ENCODE results near the gene HOXA4. TPM values are rescaled to one million over a fixed set of nuclear protein-coding genes. Genes with fewer than 3 reads are reported as not detected.

HOXA4 gene
- total RNA-seq, 1 donor from 2014 or later = 0.31 TPM

- DNase-seq (ENCODE audit: low spot score) = no peak
- H3K9me3 Mint-ChIP-seq (ENCODE audit: unreplicated experiment) = no peaks in the 10 kb centered on the region
- TF ChIP-seq, protein P1, sequence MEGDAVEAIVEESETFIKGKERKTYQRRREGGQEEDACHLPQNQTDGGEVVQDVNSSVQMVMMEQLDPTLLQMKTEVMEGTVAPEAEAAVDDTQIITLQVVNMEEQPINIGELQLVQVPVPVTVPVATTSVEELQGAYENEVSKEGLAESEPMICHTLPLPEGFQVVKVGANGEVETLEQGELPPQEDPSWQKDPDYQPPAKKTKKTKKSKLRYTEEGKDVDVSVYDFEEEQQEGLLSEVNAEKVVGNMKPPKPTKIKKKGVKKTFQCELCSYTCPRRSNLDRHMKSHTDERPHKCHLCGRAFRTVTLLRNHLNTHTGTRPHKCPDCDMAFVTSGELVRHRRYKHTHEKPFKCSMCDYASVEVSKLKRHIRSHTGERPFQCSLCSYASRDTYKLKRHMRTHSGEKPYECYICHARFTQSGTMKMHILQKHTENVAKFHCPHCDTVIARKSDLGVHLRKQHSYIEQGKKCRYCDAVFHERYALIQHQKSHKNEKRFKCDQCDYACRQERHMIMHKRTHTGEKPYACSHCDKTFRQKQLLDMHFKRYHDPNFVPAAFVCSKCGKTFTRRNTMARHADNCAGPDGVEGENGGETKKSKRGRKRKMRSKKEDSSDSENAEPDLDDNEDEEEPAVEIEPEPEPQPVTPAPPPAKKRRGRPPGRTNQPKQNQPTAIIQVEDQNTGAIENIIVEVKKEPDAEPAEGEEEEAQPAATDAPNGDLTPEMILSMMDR (IDR thresholded peaks at IDR 0.05; ENCODE audit: unreplicated experiment) = no peak
- no peak overlapping the region for H3K4me3 Mint-ChIP-seq (ENCODE audit: unreplicated experiment)
- H3K27ac Mint-ChIP-seq (ENCODE audit: unreplicated experiment) = no peak overlapping the region
- peaks cover 37% of the 10 kb centered on the region for H3K4me1 Mint-ChIP-seq (ENCODE audit: unreplicated experiment)
- H3K27me3 Mint-ChIP-seq (ENCODE audit: unreplicated experiment) = peaks cover 43% of the 10 kb centered on the region
- H3K36me3 Mint-ChIP-seq (ENCODE audit: low read depth, unreplicated experiment) = no peaks in the 10 kb centered on the region
These were observed 44.5 kb upstream of the HOXA4 start for GRCh38 chr7:27174874-27175625.

- no peaks in the 10 kb centered on the region for H3K36me3 Mint-ChIP-seq (ENCODE audit: low read depth, unreplicated experiment)
- H3K27me3 Mint-ChIP-seq (ENCODE audit: unreplicated experiment) = peaks cover 38% of the 10 kb centered on the region
- H3K9me3 Mint-ChIP-seq (ENCODE audit: unreplicated experiment) = no peaks in the 10 kb centered on the region
- DNase-seq (ENCODE audit: low spot score) = no peak
- TF ChIP-seq, protein P1 (IDR thresholded peaks at IDR 0.05; ENCODE audit: unreplicated experiment) = no peak
- H3K27ac Mint-ChIP-seq (ENCODE audit: unreplicated experiment) = no peak within 1 kb of the TSS
- H3K4me1 Mint-ChIP-seq (ENCODE audit: unreplicated experiment) = peaks cover 31% of the 10 kb centered on the region
- H3K4me3 Mint-ChIP-seq (ENCODE audit: unreplicated experiment) = no peak within 1 kb of the TSS
These were observed 43.7 kb upstream of the HOXA4 start, which contains the start of gene HOXA10 for GRCh38 chr7:27173956-27174873. TSS of gene HOXA10 (minus strand) at chr7:27174320. CDS start at chr7:27174306, 14 bp downstream.

DNA sequence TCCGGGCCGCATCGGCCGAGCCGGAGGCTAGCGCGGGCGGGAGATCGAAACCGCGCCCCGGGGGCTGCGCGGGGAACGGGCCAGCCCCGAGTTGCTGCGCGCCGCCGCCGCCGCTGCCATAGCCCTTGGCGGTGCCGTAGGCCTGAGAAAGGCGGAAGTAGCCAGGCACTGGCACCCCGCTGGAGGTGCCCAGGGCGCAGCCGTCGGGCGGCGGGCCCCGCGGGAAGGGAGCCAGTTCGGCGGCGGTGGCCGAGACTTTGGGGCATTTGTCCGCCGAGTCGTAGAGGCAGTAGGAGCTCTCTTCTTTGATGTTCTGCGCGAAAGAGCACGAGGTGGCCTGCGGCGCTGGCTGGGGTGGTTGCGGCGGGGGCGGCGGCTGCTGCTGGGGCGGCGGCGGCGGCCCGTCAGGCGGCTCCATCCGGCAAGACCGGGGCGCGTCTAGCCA is 43.0 kb upstream of the HOXA4 start:
- Mint-ChIP-seq H3K4me3 (ENCODE audit: unreplicated experiment) (no peak overlapping the region), H3K4me1 (ENCODE audit: unreplicated experiment) (peaks cover 32% of the 10 kb centered on the region), H3K9me3 (ENCODE audit: unreplicated experiment) (no peaks in the 10 kb centered on the region), H3K27ac (ENCODE audit: unreplicated experiment) (no peak overlapping the region), H3K36me3 (ENCODE audit: low read depth, unreplicated experiment) (no peaks in the 10 kb centered on the region), H3K27me3 (ENCODE audit: unreplicated experiment) (peaks cover 41% of the 10 kb centered on the region)
- no peak for DNase-seq (ENCODE audit: low spot score)
- TF ChIP-seq, protein P1 (IDR thresholded peaks at IDR 0.05; ENCODE audit: unreplicated experiment) = no peak

DNA sequence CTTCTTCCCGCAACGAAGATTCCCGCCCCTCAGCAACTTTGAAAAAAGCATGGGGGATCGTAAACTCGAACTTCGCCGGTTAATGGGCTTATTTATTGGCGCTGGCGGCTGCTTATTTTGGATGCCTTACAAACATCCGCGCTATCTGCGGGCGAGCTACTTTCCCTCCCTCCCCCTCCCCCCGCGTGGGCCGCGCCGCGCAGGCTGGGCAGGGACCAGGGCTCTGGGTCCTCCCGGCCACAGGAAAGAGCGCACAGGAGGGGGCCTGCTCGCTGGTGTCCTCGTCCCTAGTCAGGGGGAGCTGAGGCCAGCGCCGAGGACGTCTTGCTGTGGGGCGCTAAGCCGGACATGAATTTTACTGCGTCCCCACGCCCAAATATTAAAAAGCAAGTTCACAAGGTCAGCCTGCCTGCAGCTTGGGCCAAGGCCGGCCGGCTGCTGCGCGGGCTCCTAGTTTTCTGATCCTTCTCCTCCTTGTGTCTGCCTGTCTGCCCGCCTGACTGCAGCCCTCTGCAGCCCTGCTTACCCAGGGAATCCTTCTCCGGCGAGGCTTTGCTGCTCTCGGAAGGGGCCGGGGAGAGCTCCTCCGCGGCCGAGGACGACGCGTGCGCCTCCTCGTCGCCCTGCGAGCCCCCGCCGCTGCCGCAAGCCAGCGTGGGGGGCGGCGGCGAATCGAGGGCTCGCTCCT is 42.4 kb upstream of the HOXA4 start:
- H3K4me3 Mint-ChIP-seq (ENCODE audit: unreplicated experiment) = no peak overlapping the region
- peaks cover 37% of the 10 kb centered on the region for H3K4me1 Mint-ChIP-seq (ENCODE audit: unreplicated experiment)
- no peak for DNase-seq (ENCODE audit: low spot score)
- H3K9me3 Mint-ChIP-seq (ENCODE audit: unreplicated experiment) = no peaks in the 10 kb centered on the region
- H3K27me3 Mint-ChIP-seq (ENCODE audit: unreplicated experiment) = peaks cover 38% of the 10 kb centered on the region
- H3K36me3 Mint-ChIP-seq (ENCODE audit: low read depth, unreplicated experiment) = no peaks in the 10 kb centered on the region
- no peak overlapping the region for H3K27ac Mint-ChIP-seq (ENCODE audit: unreplicated experiment)
- TF ChIP-seq, protein P1 (IDR thresholded peaks at IDR 0.05; ENCODE audit: unreplicated experiment) = no peak
